Hepatocyte (in vitro differentiated cells): Measurements from ENCODE around the gene VASP.

Source experiments
- EZH2 ChIP-seq: fragments of 200-600 bp; sonication (generic); IDR thresholded peaks from 2 replicates; pipeline ENCODE4 v1.6.1; 2016; ENCODE audit warnings: antibody characterized with exemption, mild to moderate bottlenecking, borderline replicate concordance
- EZH2phosphoT487 ChIP-seq: fragments of 200-600 bp; sonication (generic); IDR thresholded peaks from one replicate; pipeline ENCODE4 v1.6.1; 2018; ENCODE audit warnings: antibody characterized with exemption, mild to moderate bottlenecking, low read depth, moderate library complexity; ENCODE audit not compliant: unreplicated experiment, severe bottlenecking
- TF ChIP-seq, protein P1 (sequence below): fragments of 200-600 bp; sonication (generic); IDR thresholded peaks from 2 replicates; pipeline ENCODE4 v1.5.1; 2016; ENCODE audit warnings: antibody characterized with exemption, mild to moderate bottlenecking; ENCODE audit not compliant: poor library complexity

GRCh38 chr19:45526143-45526542, 18.9 kb downstream of the VASP start:
- TF ChIP-seq EZH2 (no peak), EZH2phosphoT487 (no peak)
- TF ChIP-seq, protein P1, sequence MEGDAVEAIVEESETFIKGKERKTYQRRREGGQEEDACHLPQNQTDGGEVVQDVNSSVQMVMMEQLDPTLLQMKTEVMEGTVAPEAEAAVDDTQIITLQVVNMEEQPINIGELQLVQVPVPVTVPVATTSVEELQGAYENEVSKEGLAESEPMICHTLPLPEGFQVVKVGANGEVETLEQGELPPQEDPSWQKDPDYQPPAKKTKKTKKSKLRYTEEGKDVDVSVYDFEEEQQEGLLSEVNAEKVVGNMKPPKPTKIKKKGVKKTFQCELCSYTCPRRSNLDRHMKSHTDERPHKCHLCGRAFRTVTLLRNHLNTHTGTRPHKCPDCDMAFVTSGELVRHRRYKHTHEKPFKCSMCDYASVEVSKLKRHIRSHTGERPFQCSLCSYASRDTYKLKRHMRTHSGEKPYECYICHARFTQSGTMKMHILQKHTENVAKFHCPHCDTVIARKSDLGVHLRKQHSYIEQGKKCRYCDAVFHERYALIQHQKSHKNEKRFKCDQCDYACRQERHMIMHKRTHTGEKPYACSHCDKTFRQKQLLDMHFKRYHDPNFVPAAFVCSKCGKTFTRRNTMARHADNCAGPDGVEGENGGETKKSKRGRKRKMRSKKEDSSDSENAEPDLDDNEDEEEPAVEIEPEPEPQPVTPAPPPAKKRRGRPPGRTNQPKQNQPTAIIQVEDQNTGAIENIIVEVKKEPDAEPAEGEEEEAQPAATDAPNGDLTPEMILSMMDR = no peak
